ENCODE data around the gene PACSIN1.

PACSIN1 gene

DNA sequence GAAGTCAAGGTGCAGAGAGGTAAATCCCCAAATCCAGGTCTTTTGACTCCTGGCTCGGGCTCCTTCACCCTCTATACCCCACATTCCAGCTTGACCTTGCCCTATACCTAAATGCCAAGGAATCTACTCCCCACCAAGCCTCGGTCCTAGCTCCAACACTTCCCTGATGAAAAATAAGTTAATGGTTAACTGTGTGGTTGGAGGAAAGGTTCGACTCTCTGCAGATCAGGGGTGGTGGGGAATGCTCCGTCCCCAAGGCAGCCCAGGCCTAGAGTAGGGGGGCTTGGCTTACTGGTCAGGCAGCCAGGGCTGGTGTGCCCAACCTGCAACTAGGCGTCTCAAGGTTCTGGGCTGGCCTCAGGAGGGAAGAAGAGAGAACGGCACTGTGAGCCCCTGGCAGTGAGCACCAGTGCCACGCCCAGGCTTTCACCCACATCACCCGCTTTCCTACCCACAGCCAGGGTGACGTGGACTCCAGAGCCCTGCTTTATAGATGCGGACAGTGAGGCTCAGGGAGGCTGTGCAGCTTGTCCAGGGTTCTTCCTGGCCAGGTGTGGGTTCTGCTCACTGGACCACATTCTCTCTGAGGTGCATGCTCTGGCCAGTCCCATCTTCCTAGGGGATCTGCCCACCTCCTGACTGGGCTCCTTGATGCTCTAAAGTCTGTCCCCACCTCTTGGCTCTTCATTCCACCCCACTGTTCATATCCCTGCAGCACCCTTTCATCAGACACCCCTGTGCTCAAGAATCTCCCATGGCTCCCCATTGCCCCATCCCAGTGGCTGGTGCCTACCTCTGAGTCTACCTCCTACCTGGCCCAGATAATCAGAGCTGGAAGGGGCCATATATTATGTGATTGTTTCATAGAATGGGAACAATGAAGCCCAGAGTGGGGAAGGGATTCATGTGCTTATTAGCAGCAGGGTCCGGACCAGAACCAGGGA, 82.1 kb downstream of the PACSIN1 start:
- DNase-seq = no peak

GRCh38 chr6:34549026-34549803, 83.3 kb downstream of the PACSIN1 start:
- DNase-seq = no peak

- DNase-seq = no peak
Measured at GRCh38 chr6:34549804-34550202, 83.9 kb downstream of the PACSIN1 start.

DNA sequence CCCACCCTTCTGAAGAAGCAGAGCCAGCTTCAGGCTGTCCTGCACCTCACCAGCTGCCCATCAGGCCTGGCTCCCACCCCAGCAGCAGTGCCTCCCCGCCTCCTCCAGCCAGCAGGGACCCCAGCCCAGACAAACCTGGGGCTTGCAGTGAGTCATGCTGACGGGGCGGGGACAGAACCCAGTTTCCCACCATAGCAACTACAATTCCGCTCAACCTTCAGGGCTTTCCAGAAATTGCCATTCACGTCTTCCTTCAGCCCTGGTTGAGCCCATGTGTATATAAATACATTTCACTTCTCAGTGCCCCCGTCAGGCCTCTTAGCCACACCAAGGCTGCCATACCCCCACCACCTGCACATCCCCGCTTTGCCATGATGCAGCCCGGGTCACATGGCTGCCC, 85.8 kb downstream of the PACSIN1 start:
- no peak for DNase-seq

DNA sequence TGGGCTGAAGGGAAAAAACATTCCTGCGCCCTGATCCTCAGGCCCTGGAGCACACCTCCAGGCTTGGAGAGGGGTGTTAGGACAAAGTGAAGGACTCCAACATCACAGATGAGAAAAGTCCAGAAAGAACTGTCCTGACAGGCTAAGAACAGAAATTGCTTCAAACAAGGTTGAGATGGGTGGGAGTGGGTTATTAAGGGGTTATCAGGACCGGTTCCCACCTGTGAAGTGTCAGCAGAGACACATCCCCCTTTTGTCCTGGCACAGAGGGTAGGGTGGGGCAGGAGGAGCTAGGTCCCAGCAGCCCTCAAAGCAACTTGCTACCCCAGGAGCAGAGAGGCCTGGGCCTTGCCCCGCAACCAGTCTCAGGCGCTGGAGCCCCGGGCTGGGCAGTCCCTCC, 86.7 kb downstream of the PACSIN1 start:
- no peak for DNase-seq

GRCh38 chr6:34553146-34553545, 87.3 kb downstream of the PACSIN1 start:
- no peak for DNase-seq

GRCh38 chr6:34553750-34554149, 87.9 kb downstream of the PACSIN1 start:
- no peak for DNase-seq

GRCh38 chr6:34554291-34555006, 88.6 kb downstream of the PACSIN1 start:
- no peak for DNase-seq

GRCh38 chr6:34555007-34555322, 89.1 kb downstream of the PACSIN1 start:
- DNase-seq = no peak

GRCh38 chr6:34555328-34555727, 89.5 kb downstream of the PACSIN1 start:
- no peak for DNase-seq

DNA sequence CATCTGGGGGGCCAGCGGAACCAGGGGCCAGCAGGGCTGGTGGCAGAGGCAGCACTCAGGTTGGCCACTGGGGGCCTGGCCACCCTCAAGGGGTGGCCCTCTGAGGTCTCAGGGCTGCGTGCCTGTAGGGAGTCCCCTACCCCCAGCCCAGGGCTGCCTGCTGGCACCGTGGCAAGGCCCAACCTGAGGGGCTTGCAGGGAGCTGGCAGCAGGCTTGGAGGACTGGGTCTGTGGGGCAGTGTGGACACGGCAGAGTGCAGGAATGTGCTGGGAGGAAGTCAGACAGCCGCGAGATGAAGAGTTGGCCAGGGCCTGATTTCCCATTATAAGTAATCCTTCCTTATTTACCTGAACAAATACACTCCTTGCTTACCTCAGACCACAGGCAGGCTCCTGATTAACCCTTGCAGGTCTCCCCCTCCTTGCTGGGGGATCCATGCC, 90.2 kb downstream of the PACSIN1 start, which contains the start of gene SPDEF:
Gene SPDEF (minus strand): TSS at position 299 of the 441 bp plus-strand sequence. CDS start 11,874 bp downstream, outside the sequence.
- DNase-seq = no peak

DNA sequence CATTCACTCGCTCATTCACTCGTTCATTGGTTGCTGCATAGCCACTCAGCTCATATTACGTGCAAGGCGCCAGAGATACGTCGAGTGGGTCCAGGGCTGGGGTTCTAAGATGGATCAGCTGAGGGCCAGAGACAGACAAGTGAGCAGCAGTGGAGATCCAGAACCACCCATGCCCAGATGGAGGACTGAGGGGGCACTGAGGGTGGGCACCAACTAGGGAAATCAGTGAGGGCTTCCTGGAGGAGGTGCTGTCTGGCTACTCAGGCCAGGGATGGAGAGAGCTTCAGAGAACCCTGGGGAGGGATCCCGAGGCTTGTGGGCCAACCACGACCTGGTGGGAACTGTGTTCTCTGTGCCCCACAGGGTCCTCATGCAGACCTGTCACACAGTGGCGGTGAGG, 90.6 kb downstream of the PACSIN1 start:
- no peak for DNase-seq

DNA sequence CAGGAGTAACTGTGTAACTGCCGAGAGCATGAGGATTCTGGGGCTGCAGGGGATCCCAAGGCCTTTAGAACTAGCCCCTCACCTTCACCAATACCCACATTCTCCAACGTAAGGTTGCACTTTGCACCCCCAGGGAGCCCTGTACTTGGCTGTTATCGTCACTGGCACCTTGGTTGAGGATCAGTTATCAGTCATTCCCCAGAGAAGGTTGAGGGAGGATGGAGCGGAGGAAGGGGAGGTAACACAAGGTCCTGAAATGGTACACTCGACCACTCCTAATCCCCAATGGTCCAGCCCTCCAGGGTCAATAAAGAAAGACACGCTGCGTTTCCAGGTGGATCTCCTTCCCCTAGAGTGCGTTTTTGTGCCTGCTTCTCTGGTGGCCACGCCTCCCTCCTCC, 91.4 kb downstream of the PACSIN1 start:
- DNase-seq = no peak

GRCh38 chr6:34558172-34558714, 92.4 kb downstream of the PACSIN1 start:
- DNase-seq = no peak

DNA sequence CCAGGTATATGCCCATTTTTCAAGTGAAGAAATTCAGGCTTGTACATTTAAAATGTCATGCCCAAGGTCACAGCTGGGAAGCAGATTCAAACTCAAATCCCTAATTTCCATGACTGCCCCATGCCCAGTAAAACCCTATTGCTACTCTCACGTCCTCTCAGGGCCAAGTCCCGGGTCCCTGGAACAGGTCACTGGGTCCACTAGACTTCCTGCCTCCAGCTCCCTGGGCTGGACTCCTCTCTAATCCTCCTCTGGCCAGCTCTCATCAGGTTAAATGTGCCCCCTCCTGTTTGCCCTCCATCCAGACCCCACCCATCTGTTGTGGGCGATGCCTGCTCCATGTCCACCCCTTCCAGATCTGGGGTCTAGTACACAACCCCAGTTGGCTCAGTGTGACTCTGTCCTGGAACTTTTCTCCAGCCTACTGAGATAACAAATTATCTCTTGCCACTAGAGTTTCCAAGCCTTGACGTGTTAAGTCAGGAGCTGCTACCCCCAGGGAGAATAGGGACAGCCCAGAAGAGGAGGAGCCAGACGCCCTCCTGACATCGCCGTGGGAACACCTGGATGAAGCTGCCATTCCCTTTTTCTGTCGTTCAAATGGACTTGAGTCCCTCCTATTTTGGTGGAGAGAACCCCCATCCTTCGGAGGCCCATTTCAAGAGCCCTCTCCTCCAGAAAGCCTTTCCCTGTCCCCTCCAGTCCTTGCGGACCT, 93.9 kb downstream of the PACSIN1 start:
- no peak for DNase-seq

GRCh38 chr6:34560366-34561226, 94.7 kb downstream of the PACSIN1 start:
- no peak for DNase-seq

DNA sequence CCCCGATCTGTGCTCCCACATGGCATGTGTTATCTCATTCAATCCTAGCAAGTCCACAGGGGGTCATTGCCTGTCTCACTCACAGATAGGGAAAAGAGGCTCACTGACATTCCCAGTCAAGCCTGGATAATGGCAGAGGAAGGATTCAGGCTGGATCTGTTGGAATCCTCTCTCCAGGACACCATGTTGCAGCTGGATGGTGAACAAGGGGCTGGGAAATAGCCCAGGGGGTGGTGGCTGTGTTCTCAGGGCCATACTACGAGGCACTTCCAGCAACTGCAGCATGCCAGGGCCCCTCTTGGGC, 95.3 kb downstream of the PACSIN1 start:
- DNase-seq = no peak

- DNase-seq = no peak
Measured at GRCh38 chr6:34562350-34562749, 96.5 kb downstream of the PACSIN1 start.

DNA sequence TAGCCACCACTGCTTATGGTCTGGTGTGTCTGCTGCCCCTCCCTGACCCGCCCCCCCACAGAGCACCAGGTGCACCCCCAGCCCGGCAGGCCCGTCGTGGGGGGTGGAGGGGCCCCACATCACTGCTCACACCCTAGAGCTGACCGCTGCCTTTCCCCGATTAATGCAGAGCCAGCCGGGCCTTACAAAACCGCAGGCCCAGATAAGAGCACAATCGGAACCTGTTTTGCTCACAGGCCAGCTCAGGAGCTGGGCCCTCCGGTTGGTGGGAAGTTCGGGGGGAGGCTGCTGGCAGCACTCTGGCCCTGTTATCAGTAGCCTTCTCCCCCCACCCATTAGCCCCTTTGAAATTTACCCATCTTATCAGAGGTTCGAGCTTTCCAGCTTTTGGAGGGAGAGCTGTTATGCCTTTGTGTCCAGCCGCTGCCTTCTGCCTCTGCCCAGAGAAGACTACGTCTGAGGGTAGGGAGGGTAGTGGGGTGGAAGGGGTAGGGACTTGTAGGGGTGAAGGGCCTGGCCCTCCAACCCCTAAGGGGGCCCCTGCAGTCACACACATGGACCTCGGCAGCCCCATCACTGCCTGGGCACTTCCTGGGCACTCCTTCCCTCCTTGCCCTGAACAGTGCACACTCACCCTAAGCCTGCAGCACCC, 97.1 kb downstream of the PACSIN1 start:
- no peak for DNase-seq

DNA sequence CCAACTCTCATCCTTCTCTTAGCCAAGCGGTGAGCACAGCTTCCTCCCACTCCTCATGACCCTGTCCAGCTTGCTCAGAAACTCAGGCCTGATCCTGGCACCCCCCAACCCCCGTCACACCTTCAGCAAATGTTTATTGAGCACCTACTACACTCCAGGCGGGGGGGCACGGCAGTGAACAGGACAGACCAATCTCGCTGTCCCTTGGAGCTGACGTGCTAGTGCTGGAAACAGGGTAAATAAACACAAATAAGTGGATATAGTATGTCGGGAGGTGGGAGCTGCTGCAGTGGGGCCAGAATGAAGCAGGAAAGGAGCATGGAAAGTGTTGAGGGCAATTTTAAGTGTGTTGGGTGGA, 97.6 kb downstream of the PACSIN1 start:
- no peak for DNase-seq

DNA sequence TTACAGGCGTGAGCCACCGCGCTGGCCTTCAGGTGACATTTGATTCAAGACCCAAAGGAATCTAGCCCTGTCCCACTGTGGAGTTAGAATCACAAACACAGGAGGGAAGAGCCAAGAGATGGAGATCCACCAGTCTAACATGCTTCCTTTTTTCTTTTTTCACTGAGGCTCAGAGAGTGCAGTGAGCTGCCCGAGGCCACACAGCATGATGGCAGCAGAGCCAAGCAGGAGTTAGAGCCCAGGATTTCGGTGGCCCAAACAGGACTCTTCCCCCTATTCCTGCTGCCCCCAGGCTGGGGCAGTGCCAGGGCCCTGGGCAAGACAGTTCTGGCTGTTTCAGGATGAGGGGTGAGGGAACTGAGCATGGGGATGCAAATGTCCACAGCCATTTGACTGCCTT, 98.3 kb downstream of the PACSIN1 start:
- no peak for DNase-seq
